ENCODE measurements around the gene ZNF789. TPM values are rescaled to one million over a fixed set of nuclear protein-coding genes. Genes with fewer than 3 reads are reported as not detected.

Gene ZNF789
- total RNA-seq, 4 donors from 2014 or later: 3.4 to 11.5 (median 7.1) TPM

- DNase-seq (ENCODE audit: low spot score) (no peak), ATAC-seq (ENCODE audit: low FRiP score) (no peak)
- TF ChIP-seq CTCF (IDR thresholded peaks at IDR 0.05): no peak
Observed at GRCh38 chr7:99525713-99526440, 53.2 kb downstream of the ZNF789 start.

DNA sequence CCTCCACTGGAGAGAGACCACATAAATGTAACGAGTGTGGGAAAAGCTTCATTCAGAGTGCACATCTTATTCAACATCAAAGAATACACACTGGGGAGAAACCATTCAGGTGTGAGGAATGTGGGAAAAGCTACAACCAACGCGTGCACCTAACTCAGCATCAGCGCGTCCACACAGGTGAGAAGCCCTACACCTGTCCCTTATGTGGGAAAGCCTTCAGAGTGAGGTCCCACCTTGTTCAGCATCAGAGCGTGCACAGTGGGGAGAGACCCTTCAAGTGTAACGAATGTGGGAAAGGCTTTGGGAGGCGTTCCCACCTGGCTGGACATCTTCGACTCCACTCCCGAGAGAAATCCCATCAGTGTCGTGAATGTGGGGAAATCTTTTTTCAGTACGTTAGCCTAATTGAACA lies 58.7 kb downstream of the ZNF789 start:
- no peak for DNase-seq (ENCODE audit: low spot score)

DNA sequence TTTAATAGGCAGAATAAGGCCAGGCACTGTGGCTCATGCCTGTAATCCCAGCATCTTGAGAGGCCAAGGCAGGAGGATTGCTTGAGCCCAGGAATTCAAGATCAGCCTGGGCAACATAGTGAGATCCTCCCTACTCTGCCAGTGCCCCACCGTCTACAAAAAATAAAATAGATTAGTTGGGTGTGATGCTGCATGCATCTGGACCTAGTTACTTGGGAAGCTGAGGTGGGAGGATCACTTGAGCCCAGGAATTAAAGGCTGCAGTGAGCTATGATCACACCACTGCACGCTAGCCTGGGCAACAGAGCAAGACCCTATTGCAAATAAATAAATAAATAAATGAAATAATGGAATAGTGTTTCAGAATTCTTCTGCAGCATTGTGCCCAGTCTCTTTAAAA lies 63.0 kb downstream of the ZNF789 start:
- TF ChIP-seq CTCF (IDR thresholded peaks at IDR 0.05): no peak
- DNase-seq (ENCODE audit: low spot score) (no peak), ATAC-seq (ENCODE audit: low FRiP score) (no peak)

More for the DNA sequence above, 58.7 kb downstream of the ZNF789 start:
- ATAC-seq (ENCODE audit: low FRiP score): no peak
- no peak for TF ChIP-seq CTCF (IDR thresholded peaks at IDR 0.05)

Other genes starting within 250 kb of the ZNF789 start
- gene MYH16, start 200.1 kb upstream of the ZNF789 start, total RNA-seq: not detected
- gene ARPC1A, start 147.0 kb upstream of the ZNF789 start, total RNA-seq: 100 to 1,000 TPM; 103 to 137 (median 124) TPM
- 100 to 1,000 TPM; 221 to 387 (median 302) TPM for gene ARPC1B, start 98.2 kb upstream of the ZNF789 start, total RNA-seq
- gene PDAP1, start 64.3 kb upstream of the ZNF789 start, total RNA-seq: 10 to 100 TPM; 41.9 to 70.2 (median 54.7) TPM
- 10 to 100 TPM; 52.9 to 68.3 (median 64.8) TPM for gene BUD31, start 63.9 kb upstream of the ZNF789 start, total RNA-seq
- 1 to 10 TPM; 3.5 to 9.5 (median 5.4) TPM for gene PTCD1, start 34.1 kb upstream of the ZNF789 start, total RNA-seq
- 10 to 100 TPM; 24.3 to 49.0 (median 30.1) TPM for gene CPSF4, start 33.9 kb upstream of the ZNF789 start, total RNA-seq
- gene ATP5MF, start 6.7 kb upstream of the ZNF789 start, total RNA-seq: 1,000 to 10,000 TPM in 2 of 4 donors, 100 to 1,000 TPM in 2; 572 to 1,317 (median 943) TPM
- gene ZNF394, start 27.4 kb downstream of the ZNF789 start, total RNA-seq: 10 to 100 TPM; 23.7 to 46.7 (median 35.6) TPM
- gene ZKSCAN5, start 31.8 kb downstream of the ZNF789 start, total RNA-seq: 10 to 100 TPM in 1 of 4 donors, 1 to 10 TPM in 3; 6.1 to 10.2 (median 7.8) TPM
- 1 to 10 TPM; 2.8 to 5.8 (median 3.3) TPM for gene FAM200A, start 79.2 kb downstream of the ZNF789 start, total RNA-seq
- 100 to 1,000 TPM; 104 to 164 (median 109) TPM for gene ZNF655, start 85.8 kb downstream of the ZNF789 start, total RNA-seq
- gene TMEM225B, start 125.4 kb downstream of the ZNF789 start, total RNA-seq: 1 to 10 TPM in 1 of 4 donors, under 1 TPM in 3; 0.82 to 1.8 (median 0.89) TPM
- gene ZSCAN25, start 144.1 kb downstream of the ZNF789 start, total RNA-seq: 10 to 100 TPM in 3 of 4 donors, 1 to 10 TPM in 1; 9.1 to 21.0 (median 15.0) TPM
- 10 to 100 TPM in 2 of 4 donors, 1 to 10 TPM in 2; 6.2 to 92.0 (median 13.8) TPM for gene CYP3A5, start 207.1 kb downstream of the ZNF789 start, total RNA-seq